Loucy (cell line): Measurements from ENCODE around the gene IL17RD.

ENCODE experiments used
- EZH2phosphoT487 ChIP-seq: fragments of 200-600 bp; IDR thresholded peaks from 2 replicates; pipeline ENCODE4 v1.6.1; 2018; ENCODE audit warnings: antibody characterized with exemption, mild to moderate bottlenecking, moderate library complexity, borderline replicate concordance
- TF ChIP-seq, protein P1 (sequence below): fragments of 200-600 bp; sonication (generic); conservative IDR thresholded peaks from 2 replicates; pipeline ENCODE4 v1.5.1; 2014; ENCODE audit warnings: mild to moderate bottlenecking, antibody characterized with exemption, low read length

DNA sequence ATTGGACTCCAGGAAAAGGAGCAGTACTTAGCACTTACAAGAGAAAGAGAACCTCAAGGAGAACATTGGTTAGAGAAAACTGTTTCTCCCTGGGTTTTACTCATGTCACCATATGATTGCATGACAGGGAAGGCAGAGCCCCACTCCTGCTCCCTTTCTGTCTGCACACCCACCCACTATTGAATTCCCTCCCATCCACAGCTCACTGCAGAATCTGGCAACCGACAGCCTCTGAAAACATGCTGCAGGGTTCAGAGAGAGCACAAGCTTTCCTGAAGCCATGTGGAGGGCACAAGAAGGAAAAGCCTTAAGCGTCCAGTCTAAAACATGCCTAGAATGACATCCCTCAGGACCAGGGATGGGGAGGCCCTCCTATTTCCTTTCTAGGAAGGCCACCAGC, 3.0 kb upstream of the IL17RD start:
- TF ChIP-seq, protein P1, sequence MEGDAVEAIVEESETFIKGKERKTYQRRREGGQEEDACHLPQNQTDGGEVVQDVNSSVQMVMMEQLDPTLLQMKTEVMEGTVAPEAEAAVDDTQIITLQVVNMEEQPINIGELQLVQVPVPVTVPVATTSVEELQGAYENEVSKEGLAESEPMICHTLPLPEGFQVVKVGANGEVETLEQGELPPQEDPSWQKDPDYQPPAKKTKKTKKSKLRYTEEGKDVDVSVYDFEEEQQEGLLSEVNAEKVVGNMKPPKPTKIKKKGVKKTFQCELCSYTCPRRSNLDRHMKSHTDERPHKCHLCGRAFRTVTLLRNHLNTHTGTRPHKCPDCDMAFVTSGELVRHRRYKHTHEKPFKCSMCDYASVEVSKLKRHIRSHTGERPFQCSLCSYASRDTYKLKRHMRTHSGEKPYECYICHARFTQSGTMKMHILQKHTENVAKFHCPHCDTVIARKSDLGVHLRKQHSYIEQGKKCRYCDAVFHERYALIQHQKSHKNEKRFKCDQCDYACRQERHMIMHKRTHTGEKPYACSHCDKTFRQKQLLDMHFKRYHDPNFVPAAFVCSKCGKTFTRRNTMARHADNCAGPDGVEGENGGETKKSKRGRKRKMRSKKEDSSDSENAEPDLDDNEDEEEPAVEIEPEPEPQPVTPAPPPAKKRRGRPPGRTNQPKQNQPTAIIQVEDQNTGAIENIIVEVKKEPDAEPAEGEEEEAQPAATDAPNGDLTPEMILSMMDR = no peak
- TF ChIP-seq EZH2phosphoT487 = no peak
